ENCODE measurements around the gene OR2AG2.

OR2AG2 gene

DNA sequence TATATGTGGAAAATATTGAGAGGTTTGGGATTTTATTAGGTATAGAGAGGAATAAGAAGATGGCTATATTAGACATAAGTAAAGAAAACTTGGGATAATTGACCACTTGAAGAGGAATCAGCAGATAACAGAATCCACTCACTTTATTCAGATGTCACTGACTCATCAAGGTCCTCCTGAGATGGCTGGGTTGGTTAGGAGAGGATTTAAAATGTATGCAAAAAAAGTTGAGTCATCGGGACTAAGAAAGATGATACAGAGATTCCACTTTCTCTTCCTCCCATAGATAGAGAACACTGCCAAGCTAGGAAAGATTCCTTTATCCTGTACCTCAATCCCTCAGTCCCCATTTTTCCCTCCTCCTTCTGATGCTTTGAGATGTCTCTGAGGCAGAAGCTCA, 27.6 kb upstream of the OR2AG2 start, which contains the start of gene OR6A2:
OR6A2 (minus strand) TSS at position 288 of the 400 bp plus-strand sequence. CDS start 3,981 bp downstream, outside the sequence.
- H3K4me3 ChIP-seq (ENCODE audit: low read depth, low read length): no peak within 1 kb of the TSS
- DNase-seq (ENCODE audit: low read depth): no peak
- TF ChIP-seq, protein P1, sequence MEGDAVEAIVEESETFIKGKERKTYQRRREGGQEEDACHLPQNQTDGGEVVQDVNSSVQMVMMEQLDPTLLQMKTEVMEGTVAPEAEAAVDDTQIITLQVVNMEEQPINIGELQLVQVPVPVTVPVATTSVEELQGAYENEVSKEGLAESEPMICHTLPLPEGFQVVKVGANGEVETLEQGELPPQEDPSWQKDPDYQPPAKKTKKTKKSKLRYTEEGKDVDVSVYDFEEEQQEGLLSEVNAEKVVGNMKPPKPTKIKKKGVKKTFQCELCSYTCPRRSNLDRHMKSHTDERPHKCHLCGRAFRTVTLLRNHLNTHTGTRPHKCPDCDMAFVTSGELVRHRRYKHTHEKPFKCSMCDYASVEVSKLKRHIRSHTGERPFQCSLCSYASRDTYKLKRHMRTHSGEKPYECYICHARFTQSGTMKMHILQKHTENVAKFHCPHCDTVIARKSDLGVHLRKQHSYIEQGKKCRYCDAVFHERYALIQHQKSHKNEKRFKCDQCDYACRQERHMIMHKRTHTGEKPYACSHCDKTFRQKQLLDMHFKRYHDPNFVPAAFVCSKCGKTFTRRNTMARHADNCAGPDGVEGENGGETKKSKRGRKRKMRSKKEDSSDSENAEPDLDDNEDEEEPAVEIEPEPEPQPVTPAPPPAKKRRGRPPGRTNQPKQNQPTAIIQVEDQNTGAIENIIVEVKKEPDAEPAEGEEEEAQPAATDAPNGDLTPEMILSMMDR (IDR thresholded peaks at IDR 0.05; ENCODE audit: low read depth, low read length, missing control alignments): no peak
- in situ Hi-C loops (cut with HindIII; ENCODE audit: low sequenced_read_pairs): no loop called here

DNA sequence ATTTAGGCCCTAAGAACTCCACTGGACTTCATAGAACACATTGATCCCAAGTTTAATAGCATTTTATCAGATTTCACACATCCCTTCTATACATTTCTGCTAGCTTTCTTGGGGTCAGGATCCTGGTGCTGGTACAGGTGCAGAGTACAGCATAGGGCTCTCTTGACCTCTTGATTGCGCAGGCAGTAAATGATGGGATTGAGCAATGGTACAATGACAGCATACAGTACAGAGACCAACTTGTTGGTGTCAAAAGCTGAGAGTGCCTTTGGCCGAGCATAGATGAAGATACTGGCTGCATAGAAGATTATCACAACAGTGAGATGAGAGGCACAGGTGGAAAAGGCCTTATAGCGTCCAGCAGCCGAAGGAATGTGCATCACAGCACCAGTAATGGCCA, 22.9 kb upstream of the OR2AG2 start:
- TF ChIP-seq, protein P1 (IDR thresholded peaks at IDR 0.05; ENCODE audit: low read depth, low read length, missing control alignments): no peak
- no peak overlapping the region for H3K4me3 ChIP-seq (ENCODE audit: low read depth, low read length)
- in situ Hi-C loops (cut with HindIII; ENCODE audit: low sequenced_read_pairs): no loop called here
- no peak for DNase-seq (ENCODE audit: low read depth)

DNA sequence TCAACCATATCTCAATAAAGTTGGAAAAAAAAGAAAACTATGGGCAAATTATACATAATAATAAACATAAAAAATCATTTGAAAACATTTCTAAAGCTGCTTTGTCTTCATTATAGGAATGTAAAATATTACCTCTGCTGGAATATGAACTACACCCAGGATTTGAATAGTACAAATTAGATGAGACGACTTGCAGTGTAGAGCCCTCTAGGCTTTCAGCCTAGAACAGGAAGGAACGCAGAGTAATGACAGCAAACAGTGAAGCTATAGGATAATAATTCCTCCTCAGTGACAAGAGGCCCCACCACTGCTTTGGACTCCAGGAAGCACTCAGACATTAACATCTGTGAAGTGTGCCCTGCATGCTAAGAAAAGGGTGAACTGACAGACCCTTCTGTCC, 18.8 kb upstream of the OR2AG2 start:
- no peak overlapping the region for H3K4me3 ChIP-seq (ENCODE audit: low read depth, low read length)
- in situ Hi-C loops (cut with HindIII; ENCODE audit: low sequenced_read_pairs): no loop called here
- TF ChIP-seq, protein P1 (IDR thresholded peaks at IDR 0.05; ENCODE audit: low read depth, low read length, missing control alignments): no peak
- DNase-seq (ENCODE audit: low read depth): no peak

- in situ Hi-C loops (cut with HindIII; ENCODE audit: low sequenced_read_pairs): no loop called here
- TF ChIP-seq, protein P1 (IDR thresholded peaks at IDR 0.05; ENCODE audit: low read depth, low read length, missing control alignments): no peak
- DNase-seq (ENCODE audit: low read depth): no peak
- no peak within 1 kb of the TSS for H3K4me3 ChIP-seq (ENCODE audit: low read depth, low read length)
Measured at GRCh38 chr11:6782720-6783119, 10.9 kb upstream of the OR2AG2 start, which contains the start of gene OR2AG1. Gene OR2AG1 (plus strand): TSS chr11:6783020. CDS start chr11:6785038, 2,018 bp downstream.

- H3K4me3 ChIP-seq (ENCODE audit: low read depth, low read length): no peak overlapping the region
- TF ChIP-seq, protein P1 (IDR thresholded peaks at IDR 0.05; ENCODE audit: low read depth, low read length, missing control alignments): no peak
- in situ Hi-C loops (cut with HindIII; ENCODE audit: low sequenced_read_pairs): no loop called here
- no peak for DNase-seq (ENCODE audit: low read depth)
Measured at GRCh38 chr11:6780829-6781228, 9.1 kb upstream of the OR2AG2 start.

GRCh38 chr11:6778518-6778917, 6.7 kb upstream of the OR2AG2 start:
- no peak overlapping the region for H3K4me3 ChIP-seq (ENCODE audit: low read depth, low read length)
- no peak for DNase-seq (ENCODE audit: low read depth)
- TF ChIP-seq, protein P1 (IDR thresholded peaks at IDR 0.05; ENCODE audit: low read depth, low read length, missing control alignments): no peak
- in situ Hi-C loops (cut with HindIII; ENCODE audit: low sequenced_read_pairs): no loop called here

Data from astrocyte of the cerebellum (primary cell).